Lower lobe of right lung (tissue), 2 donors: ENCODE data around the gene GNAQ. TPM values are rescaled to one million over a fixed set of nuclear protein-coding genes. Genes with fewer than 3 reads are reported as not detected.

Experiments
- ATAC-seq, 2 donors: fragments of 200-7000 bp; cut with Tn5 transposase; one replicate each; pipeline ENCODE4 v1.9.1; 2020 to 2022; ENCODE audit warnings: mild to moderate bottlenecking in 2 of 2, moderate library complexity in 2 of 2
- DNase-seq: peaks from one replicate; pipeline ENCODE4 v3.0.0-alpha.2; 2020
- H3K27ac ChIP-seq: fragments of 200-600 bp; one replicate; pipeline ENCODE4 v1.8.0; 2022
- H3K27me3 ChIP-seq: fragments of 200-600 bp; one replicate; pipeline ENCODE4 v1.8.0; 2022; ENCODE audit warnings: low read depth
- H3K36me3 ChIP-seq: fragments of 200-600 bp; one replicate; pipeline ENCODE4 v1.8.0; 2022; ENCODE audit warnings: mild to moderate bottlenecking
- H3K4me1 ChIP-seq: fragments of 200-600 bp; one replicate; pipeline ENCODE4 v1.8.0; 2022
- H3K4me3 ChIP-seq: fragments of 200-600 bp; one replicate; pipeline ENCODE4 v1.8.0; 2022; ENCODE audit warnings: mild to moderate bottlenecking
- H3K9me3 ChIP-seq: fragments of 200-600 bp; one replicate; pipeline ENCODE4 v1.8.0; 2022
- CTCF ChIP-seq: fragments of 200-600 bp; IDR thresholded peaks from one replicate; pipeline ENCODE4 v1.8.0; 2022; ENCODE audit warnings: antibody characterized with exemption, mild to moderate bottlenecking
- intact Hi-C: fragments of 100-400 bp; cut with DNase I; formaldehyde crosslinking; loops from one replicate; pipeline ENCODE4 v1.11.0; 2022
- total RNA-seq: library from RNA; stranded (reverse); fragmentation: NEBNext Ultra II Directional; extraction: Animal tissue kit (Norgen Biotek cat#: 25700); gene quantifications from one replicate; pipeline ENCODE4 v1.2.1, GENCODE V29; 2021
- donor health status: DM: no; HTN: yes; CAD: no; lungs with severe emphysema.

Gene GNAQ
- total RNA-seq, 1 donor from 2014 or later = 130 TPM

GRCh38 chr9:77848897-77849296 lies 182.7 kb downstream of the GNAQ start:
- no peaks in the 10 kb centered on the region for H3K36me3 ChIP-seq
- DNase-seq (peak; percentile 63), ATAC-seq (peak; percentile 86 to 88)
- peaks cover 83% of the 10 kb centered on the region for H3K4me1 ChIP-seq
- no peaks in the 10 kb centered on the region for H3K9me3 ChIP-seq
- no peak for TF ChIP-seq CTCF
- H3K27ac ChIP-seq = peak overlapping the region; percentile 76
- H3K4me3 ChIP-seq = no peak overlapping the region
- no peaks in the 10 kb centered on the region for H3K27me3 ChIP-seq
- intact Hi-C loops = no loop called here

- Histone ChIP-seq H3K27ac (peak overlapping the region; percentile 76), H3K9me3 (no peaks in the 10 kb centered on the region), H3K4me1 (peaks cover 80% of the 10 kb centered on the region), H3K4me3 (no peak overlapping the region), H3K36me3 (no peaks in the 10 kb centered on the region), H3K27me3 (no peaks in the 10 kb centered on the region)
- DNase-seq (no peak), ATAC-seq (no peak)
- no peak for TF ChIP-seq CTCF
- intact Hi-C loops = no loop called here
Observed at GRCh38 chr9:77848404-77848803, 183.2 kb downstream of the GNAQ start.

GRCh38 chr9:77847626-77848025 lies 184.0 kb downstream of the GNAQ start:
- no peaks in the 10 kb centered on the region for H3K9me3 ChIP-seq
- no peak for ATAC-seq
- no peak overlapping the region for H3K4me3 ChIP-seq
- no peak for TF ChIP-seq CTCF
- H3K4me1 ChIP-seq = peaks cover 73% of the 10 kb centered on the region
- H3K36me3 ChIP-seq = no peaks in the 10 kb centered on the region
- H3K27ac ChIP-seq = peak overlapping the region; percentile 76
- intact Hi-C loops = no loop called here
- H3K27me3 ChIP-seq = no peaks in the 10 kb centered on the region
- no peak for DNase-seq

- Histone ChIP-seq H3K27me3 (no peaks in the 10 kb centered on the region), H3K36me3 (no peaks in the 10 kb centered on the region), H3K4me3 (no peak overlapping the region), H3K4me1 (peaks cover 72% of the 10 kb centered on the region), H3K9me3 (no peaks in the 10 kb centered on the region), H3K27ac (peak overlapping the region; percentile 76)
- TF ChIP-seq CTCF = no peak
- ATAC-seq = peak in 1 of 2 donors; percentile 3
- intact Hi-C loops = no loop called here
- DNase-seq = no peak
Observed at GRCh38 chr9:77847059-77847499, 184.5 kb downstream of the GNAQ start.

GRCh38 chr9:77844415-77844814 lies 187.2 kb downstream of the GNAQ start:
- Histone ChIP-seq H3K9me3 (no peaks in the 10 kb centered on the region), H3K36me3 (no peaks in the 10 kb centered on the region), H3K4me3 (no peak overlapping the region), H3K27ac (no peak overlapping the region), H3K4me1 (peaks cover 67% of the 10 kb centered on the region), H3K27me3 (no peaks in the 10 kb centered on the region)
- TF ChIP-seq CTCF = no peak
- intact Hi-C loops = no loop called here
- ATAC-seq = no peak
- DNase-seq = no peak

GRCh38 chr9:77843871-77844155 lies 187.8 kb downstream of the GNAQ start:
- Histone ChIP-seq H3K9me3 (no peaks in the 10 kb centered on the region), H3K4me3 (no peak overlapping the region), H3K36me3 (no peaks in the 10 kb centered on the region), H3K27me3 (no peaks in the 10 kb centered on the region), H3K27ac (no peak overlapping the region), H3K4me1 (peaks cover 63% of the 10 kb centered on the region)
- ATAC-seq (no peak), DNase-seq (no peak)
- intact Hi-C loops = no loop called here
- no peak for TF ChIP-seq CTCF
